ENCODE data around the gene PABPC3.

Gene PABPC3

GRCh38 chr13:25095851-25096453 is at the start of gene PABPC3:
TSS of gene PABPC3 (plus strand) at chr13:25096136. CDS start at chr13:25096199, 63 bp downstream.
- H3K9me2 ChIP-seq (replicated peaks; ENCODE audit: insufficient read depth, low read length): no peaks in the 10 kb centered on the region
- no peak within 1 kb of the TSS for H3K4me3 ChIP-seq (ENCODE audit: insufficient read depth, low read length, poor library complexity, severe bottlenecking)
- no peaks in the 10 kb centered on the region for H3K79me2 ChIP-seq (ENCODE audit: insufficient read depth, low read length)
- no peak within 1 kb of the TSS for H3K4me2 ChIP-seq (ENCODE audit: low read depth, low read length, poor library complexity, severe bottlenecking)
- no peak within 1 kb of the TSS for H2AFZ ChIP-seq (ENCODE audit: low read depth, low read length, severe bottlenecking)
- H3F3A ChIP-seq (ENCODE audit: insufficient read depth): no peaks in the 10 kb centered on the region
- TF ChIP-seq EZH2phosphoT487 (conservative IDR thresholded peaks at IDR 0.05; ENCODE audit: low read length): no peak
- TF ChIP-seq CTCF (IDR thresholded peaks at IDR 0.05; ENCODE audit: insufficient read depth, low read length, poor library complexity, severe bottlenecking): no peak
- no peaks in the 10 kb centered on the region for H3K9me3 ChIP-seq (ENCODE audit: insufficient read depth, low read length)
- H3K9ac ChIP-seq (ENCODE audit: low read length): no peak within 1 kb of the TSS
- H3K27me3 ChIP-seq (ENCODE audit: low read length): no peaks in the 10 kb centered on the region
- no peak within 1 kb of the TSS for H3K27ac ChIP-seq (ENCODE audit: low read depth, low read length)
- no peaks in the 10 kb centered on the region for H3K36me3 ChIP-seq (ENCODE audit: low read length)
- H4K20me1 ChIP-seq (ENCODE audit: low read depth, low read length): no peaks in the 10 kb centered on the region

- no peak overlapping the region for H2AFZ ChIP-seq (ENCODE audit: low read depth, low read length, severe bottlenecking)
- H3K27ac ChIP-seq (ENCODE audit: low read depth, low read length): no peak overlapping the region
- no peaks in the 10 kb centered on the region for H3K9me3 ChIP-seq (ENCODE audit: insufficient read depth, low read length)
- H3K36me3 ChIP-seq (ENCODE audit: low read length): no peaks in the 10 kb centered on the region
- no peak overlapping the region for H3K4me2 ChIP-seq (ENCODE audit: low read depth, low read length, poor library complexity, severe bottlenecking)
- TF ChIP-seq EZH2phosphoT487 (conservative IDR thresholded peaks at IDR 0.05; ENCODE audit: low read length) (no peak), CTCF (IDR thresholded peaks at IDR 0.05; ENCODE audit: insufficient read depth, low read length, poor library complexity, severe bottlenecking) (no peak)
- H3K9ac ChIP-seq (ENCODE audit: low read length): no peak overlapping the region
- no peak overlapping the region for H3K4me3 ChIP-seq (ENCODE audit: insufficient read depth, low read length, poor library complexity, severe bottlenecking)
- no peaks in the 10 kb centered on the region for H3F3A ChIP-seq (ENCODE audit: insufficient read depth)
- no peaks in the 10 kb centered on the region for H3K9me2 ChIP-seq (replicated peaks; ENCODE audit: insufficient read depth, low read length)
- H4K20me1 ChIP-seq (ENCODE audit: low read depth, low read length): no peaks in the 10 kb centered on the region
- H3K79me2 ChIP-seq (ENCODE audit: insufficient read depth, low read length): no peaks in the 10 kb centered on the region
- H3K27me3 ChIP-seq (ENCODE audit: low read length): no peaks in the 10 kb centered on the region
Measured at GRCh38 chr13:25046274-25046984, 49.5 kb upstream of the PABPC3 start.

GRCh38 chr13:25046985-25047511 is 48.9 kb upstream of the PABPC3 start:
- Histone ChIP-seq H2AFZ (ENCODE audit: low read depth, low read length, severe bottlenecking) (no peak overlapping the region), H3K9ac (ENCODE audit: low read length) (no peak overlapping the region), H3K4me2 (ENCODE audit: low read depth, low read length, poor library complexity, severe bottlenecking) (no peak overlapping the region)

More at GRCh38 chr13:25046985-25047511, 48.9 kb upstream of the PABPC3 start:
- TF ChIP-seq CTCF (IDR thresholded peaks at IDR 0.05; ENCODE audit: insufficient read depth, low read length, poor library complexity, severe bottlenecking) (no peak), EZH2phosphoT487 (conservative IDR thresholded peaks at IDR 0.05; ENCODE audit: low read length) (no peak)
- Histone ChIP-seq H3K27me3 (ENCODE audit: low read length) (no peaks in the 10 kb centered on the region), H3F3A (ENCODE audit: insufficient read depth) (no peaks in the 10 kb centered on the region), H3K9me3 (ENCODE audit: insufficient read depth, low read length) (no peaks in the 10 kb centered on the region), H3K79me2 (ENCODE audit: insufficient read depth, low read length) (no peaks in the 10 kb centered on the region), H3K27ac (ENCODE audit: low read depth, low read length) (no peak overlapping the region), H3K36me3 (ENCODE audit: low read length) (no peaks in the 10 kb centered on the region), H3K9me2 (replicated peaks; ENCODE audit: insufficient read depth, low read length) (no peaks in the 10 kb centered on the region), H3K4me3 (ENCODE audit: insufficient read depth, low read length, poor library complexity, severe bottlenecking) (no peak overlapping the region), H4K20me1 (ENCODE audit: low read depth, low read length) (no peaks in the 10 kb centered on the region)
